MG63 (cell line): Measurements from ENCODE around the gene IMP4. TPM values are rescaled to one million over a fixed set of nuclear protein-coding genes. Genes with fewer than 3 reads are reported as not detected.

Source experiments
- DNase-seq: peaks from one replicate; pipeline ENCODE4 v3.0.0-alpha.2; 2020
- H3K27me3 ChIP-seq: fragments of 250-450 bp; sonication (Bioruptor Pico); 2 replicates; pipeline ENCODE4 v1.5.1; 2020; ENCODE audit warnings: mild to moderate bottlenecking, moderate library complexity
- H3K36me3 ChIP-seq: fragments of 250-450 bp; sonication (Bioruptor Pico); 2 replicates; pipeline ENCODE4 v1.5.1; 2020; ENCODE audit warnings: mild to moderate bottlenecking, moderate library complexity
- H3K4me3 ChIP-seq: fragments of 250-450 bp; sonication (Bioruptor Pico); 2 replicates; pipeline ENCODE4 v1.5.1; 2020; ENCODE audit warnings: mild to moderate bottlenecking, moderate library complexity
- H3K9me3 ChIP-seq: fragments of 250-450 bp; sonication (Bioruptor Pico); 2 replicates; pipeline ENCODE4 v1.5.1; 2020; ENCODE audit warnings: mild to moderate bottlenecking, moderate library complexity
- total RNA-seq: library from RNA; depleted of rRNA; stranded (reverse); fragments of >200 nt; shearing (Covaris generic); gene quantifications from 2 replicates; pipeline ENCODE4 v1.2.3, GENCODE V29; 2014; ENCODE audit warnings: low replicate concordance

IMP4 gene
- total RNA-seq, 1 experiment from 2014 or later = 115 TPM

GRCh38 chr2:130368786-130369185, 26.1 kb downstream of the IMP4 start:
- DNase-seq = no peak
- H3K36me3 ChIP-seq = peaks cover 4% of the 10 kb centered on the region; the same call in 1 of the 2 replicates
- no peaks in the 10 kb centered on the region for H3K27me3 ChIP-seq
- H3K4me3 ChIP-seq = no peak overlapping the region
- peaks cover 3% of the 10 kb centered on the region; the same call in 1 of the 2 replicates for H3K9me3 ChIP-seq

GRCh38 chr2:130369311-130369964, 26.7 kb downstream of the IMP4 start:
- peaks cover 4% of the 10 kb centered on the region; the same call in 1 of the 2 replicates for H3K36me3 ChIP-seq
- no peak for DNase-seq
- H3K9me3 ChIP-seq = peaks cover 3% of the 10 kb centered on the region; the same call in 1 of the 2 replicates
- H3K4me3 ChIP-seq = no peak overlapping the region
- H3K27me3 ChIP-seq = no peaks in the 10 kb centered on the region

- Histone ChIP-seq H3K36me3 (peaks cover 4% of the 10 kb centered on the region; the same call in 1 of the 2 replicates), H3K4me3 (no peak overlapping the region), H3K27me3 (no peaks in the 10 kb centered on the region), H3K9me3 (peaks cover 3% of the 10 kb centered on the region; the same call in 1 of the 2 replicates)
- no peak for DNase-seq
These were observed 27.3 kb downstream of the IMP4 start for GRCh38 chr2:130369965-130370341.

- Histone ChIP-seq H3K36me3 (peaks cover 4% of the 10 kb centered on the region; the same call in 1 of the 2 replicates), H3K9me3 (peaks cover 3% of the 10 kb centered on the region; the same call in 1 of the 2 replicates), H3K27me3 (no peaks in the 10 kb centered on the region), H3K4me3 (no peak overlapping the region)
- no peak for DNase-seq
These were observed 27.8 kb downstream of the IMP4 start for GRCh38 chr2:130370490-130370889.

- DNase-seq = no peak
- Histone ChIP-seq H3K36me3 (peaks cover 7% of the 10 kb centered on the region; the same call in 1 of the 2 replicates), H3K27me3 (no peaks in the 10 kb centered on the region), H3K9me3 (no peaks in the 10 kb centered on the region; the same call in 1 of the 2 replicates), H3K4me3 (peak overlapping the region; percentile 83)
These were observed 29.0 kb downstream of the IMP4 start for GRCh38 chr2:130371723-130372054.

- H3K36me3 ChIP-seq = peaks cover 7% of the 10 kb centered on the region; the same call in 1 of the 2 replicates
- peak; percentile 89 for DNase-seq
- peak overlapping the region; percentile 83 for H3K4me3 ChIP-seq
- no peaks in the 10 kb centered on the region; the same call in 1 of the 2 replicates for H3K9me3 ChIP-seq
- no peaks in the 10 kb centered on the region for H3K27me3 ChIP-seq
These were observed 29.5 kb downstream of the IMP4 start for GRCh38 chr2:130372055-130372832.

- Histone ChIP-seq H3K4me3 (peak overlapping the region; percentile 83), H3K36me3 (peaks cover 7% of the 10 kb centered on the region; the same call in 1 of the 2 replicates)
- DNase-seq = no peak
These were observed 30.4 kb downstream of the IMP4 start for GRCh38 chr2:130372833-130373807.

GRCh38 chr2:130373808-130374365, 31.2 kb downstream of the IMP4 start:
- Histone ChIP-seq H3K4me3 (no peak overlapping the region), H3K36me3 (peaks cover 7% of the 10 kb centered on the region; the same call in 1 of the 2 replicates), H3K9me3 (no peaks in the 10 kb centered on the region), H3K27me3 (no peaks in the 10 kb centered on the region)
- DNase-seq = no peak

More at GRCh38 chr2:130372833-130373807, 30.4 kb downstream of the IMP4 start:
- H3K27me3 ChIP-seq = no peaks in the 10 kb centered on the region
- no peaks in the 10 kb centered on the region; the same call in 1 of the 2 replicates for H3K9me3 ChIP-seq

- H3K27me3 ChIP-seq = no peaks in the 10 kb centered on the region
- DNase-seq = peak; percentile 31
- peaks cover 7% of the 10 kb centered on the region; the same call in 1 of the 2 replicates for H3K36me3 ChIP-seq
- H3K4me3 ChIP-seq = no peak overlapping the region
- H3K9me3 ChIP-seq = no peaks in the 10 kb centered on the region
These were observed 32.0 kb downstream of the IMP4 start for GRCh38 chr2:130374587-130375290.

GRCh38 chr2:130375291-130376266, 32.9 kb downstream of the IMP4 start:
- Histone ChIP-seq H3K36me3 (peaks cover 6% of the 10 kb centered on the region; the same call in 1 of the 2 replicates), H3K27me3 (no peaks in the 10 kb centered on the region), H3K4me3 (no peak overlapping the region), H3K9me3 (no peaks in the 10 kb centered on the region)
- no peak for DNase-seq

GRCh38 chr2:130376433-130377293, 34.0 kb downstream of the IMP4 start:
- H3K27me3 ChIP-seq = no peaks in the 10 kb centered on the region
- no peaks in the 10 kb centered on the region for H3K9me3 ChIP-seq
- no peak for DNase-seq
- H3K4me3 ChIP-seq = no peak overlapping the region
- H3K36me3 ChIP-seq = peaks cover 3% of the 10 kb centered on the region; the same call in 1 of the 2 replicates

GRCh38 chr2:130377491-130377890, 34.8 kb downstream of the IMP4 start:
- Histone ChIP-seq H3K36me3 (peaks cover 3% of the 10 kb centered on the region; the same call in 1 of the 2 replicates), H3K9me3 (no peaks in the 10 kb centered on the region), H3K27me3 (no peaks in the 10 kb centered on the region), H3K4me3 (no peak overlapping the region)
- no peak for DNase-seq

GRCh38 chr2:130378206-130378897, 35.7 kb downstream of the IMP4 start:
- H3K27me3 ChIP-seq = no peaks in the 10 kb centered on the region
- H3K4me3 ChIP-seq = no peak overlapping the region
- no peaks in the 10 kb centered on the region for H3K9me3 ChIP-seq
- peaks cover 3% of the 10 kb centered on the region; the same call in 1 of the 2 replicates for H3K36me3 ChIP-seq
- DNase-seq = no peak
